SW 1271 (cell line): Measurements from ENCODE around the gene TMEM214.

Experiments
- DNase-seq, 2 experiments: peaks; one replicate each; lab custom pipeline; 2025; lab: John Stamatoyannopoulos, UW

The TMEM214 gene

GRCh38 chr2:27032495-27033252 is at the start of gene TMEM214:
Gene TMEM214, plus strand, starts transcription at chr2:27032965. Its CDS starts 51 bp downstream, at chr2:27033016.
- DNase-seq = peak; percentile 79 to 89

- DNase-seq = no peak
Observed at GRCh38 chr2:26983746-26984145, 49.0 kb upstream of the TMEM214 start.

GRCh38 chr2:26985807-26986206 is 47.0 kb upstream of the TMEM214 start:
- no peak for DNase-seq

GRCh38 chr2:26986576-26986975 is 46.2 kb upstream of the TMEM214 start:
- DNase-seq = no peak

- no peak for DNase-seq
Observed at GRCh38 chr2:26988058-26988860, 44.5 kb upstream of the TMEM214 start.

- no peak for DNase-seq
Observed at GRCh38 chr2:26989156-26989555, 43.6 kb upstream of the TMEM214 start.

GRCh38 chr2:26991717-26992116 is 41.0 kb upstream of the TMEM214 start:
- DNase-seq = no peak

- no peak for DNase-seq
Observed at GRCh38 chr2:26993768-26994167, 39.0 kb upstream of the TMEM214 start.

- DNase-seq = no peak
Observed at GRCh38 chr2:26994983-26995382, 37.8 kb upstream of the TMEM214 start.

GRCh38 chr2:26997394-26997793 is 35.4 kb upstream of the TMEM214 start:
- no peak for DNase-seq

- DNase-seq = no peak
Observed at GRCh38 chr2:26998323-26998722, 34.4 kb upstream of the TMEM214 start.

- no peak for DNase-seq
Observed at GRCh38 chr2:27000228-27000627, 32.5 kb upstream of the TMEM214 start.

GRCh38 chr2:27000995-27001394 is 31.8 kb upstream of the TMEM214 start:
- DNase-seq = no peak

GRCh38 chr2:27001950-27002349 is 30.8 kb upstream of the TMEM214 start:
- no peak for DNase-seq

- no peak for DNase-seq
Observed at GRCh38 chr2:27003007-27003406, 29.8 kb upstream of the TMEM214 start.

- no peak for DNase-seq
Observed at GRCh38 chr2:27003857-27004256, 28.9 kb upstream of the TMEM214 start.

GRCh38 chr2:27006602-27007415 is 26.0 kb upstream of the TMEM214 start:
- no peak for DNase-seq

GRCh38 chr2:27007416-27008374 is 25.1 kb upstream of the TMEM214 start:
- no peak for DNase-seq

GRCh38 chr2:27008678-27009077 is 24.1 kb upstream of the TMEM214 start:
- DNase-seq = no peak

- DNase-seq = no peak
Observed at GRCh38 chr2:27009083-27009482, 23.7 kb upstream of the TMEM214 start.

GRCh38 chr2:27009716-27010115 is 23.0 kb upstream of the TMEM214 start:
- DNase-seq = no peak
